ENCODE measurements around the gene ELMO1. TPM values are rescaled to one million over a fixed set of nuclear protein-coding genes. Genes with fewer than 3 reads are reported as not detected.

Gene ELMO1
- total RNA-seq, 1 donor from 2014 or later, result 151 TPM

GRCh38 chr7:37035631-37036030 is 413.0 kb downstream of the ELMO1 start:
- no peak for DNase-seq (ENCODE audit: low spot score)
- no peak overlapping the region for H3K4me3 Mint-ChIP-seq (ENCODE audit: unreplicated experiment)
- no peaks in the 10 kb centered on the region for H3K27me3 Mint-ChIP-seq (ENCODE audit: unreplicated experiment)
- no peak overlapping the region for H3K27ac Mint-ChIP-seq (ENCODE audit: unreplicated experiment)
- no peaks in the 10 kb centered on the region for H3K9me3 Mint-ChIP-seq (ENCODE audit: unreplicated experiment)
- TF ChIP-seq CTCF (IDR thresholded peaks at IDR 0.05; ENCODE audit: unreplicated experiment), result no peak
- H3K4me1 Mint-ChIP-seq (ENCODE audit: unreplicated experiment), result peaks cover 3% of the 10 kb centered on the region
- peaks cover 21% of the 10 kb centered on the region for H3K36me3 Mint-ChIP-seq (ENCODE audit: low read depth, unreplicated experiment)

GRCh38 chr7:37033141-37033540 is 415.5 kb downstream of the ELMO1 start:
- Mint-ChIP-seq H3K27ac (ENCODE audit: unreplicated experiment) (no peak overlapping the region), H3K4me1 (ENCODE audit: unreplicated experiment) (peaks cover 3% of the 10 kb centered on the region), H3K36me3 (ENCODE audit: low read depth, unreplicated experiment) (peaks cover 10% of the 10 kb centered on the region), H3K4me3 (ENCODE audit: unreplicated experiment) (no peak overlapping the region), H3K27me3 (ENCODE audit: unreplicated experiment) (no peaks in the 10 kb centered on the region), H3K9me3 (ENCODE audit: unreplicated experiment) (no peaks in the 10 kb centered on the region)
- DNase-seq (ENCODE audit: low spot score), result no peak
- TF ChIP-seq CTCF (IDR thresholded peaks at IDR 0.05; ENCODE audit: unreplicated experiment), result no peak

- H3K36me3 Mint-ChIP-seq (ENCODE audit: low read depth, unreplicated experiment), result peaks cover 8% of the 10 kb centered on the region
- H3K4me3 Mint-ChIP-seq (ENCODE audit: unreplicated experiment), result no peak overlapping the region
- no peak for TF ChIP-seq CTCF (IDR thresholded peaks at IDR 0.05; ENCODE audit: unreplicated experiment)
Measured at GRCh38 chr7:37032258-37032601, 416.4 kb downstream of the ELMO1 start.

GRCh38 chr7:37031571-37032257 is 416.9 kb downstream of the ELMO1 start:
- no peaks in the 10 kb centered on the region for H3K27me3 Mint-ChIP-seq (ENCODE audit: unreplicated experiment)
- H3K36me3 Mint-ChIP-seq (ENCODE audit: low read depth, unreplicated experiment), result peaks cover 12% of the 10 kb centered on the region
- peak overlapping the region; percentile 53 for H3K27ac Mint-ChIP-seq (ENCODE audit: unreplicated experiment)
- H3K4me1 Mint-ChIP-seq (ENCODE audit: unreplicated experiment), result peaks cover 3% of the 10 kb centered on the region
- H3K9me3 Mint-ChIP-seq (ENCODE audit: unreplicated experiment), result no peaks in the 10 kb centered on the region
- no peak for DNase-seq (ENCODE audit: low spot score)
- no peak for TF ChIP-seq CTCF (IDR thresholded peaks at IDR 0.05; ENCODE audit: unreplicated experiment)
- no peak overlapping the region for H3K4me3 Mint-ChIP-seq (ENCODE audit: unreplicated experiment)

More at GRCh38 chr7:37032258-37032601, 416.4 kb downstream of the ELMO1 start:
- Mint-ChIP-seq H3K27ac (ENCODE audit: unreplicated experiment) (no peak overlapping the region), H3K27me3 (ENCODE audit: unreplicated experiment) (no peaks in the 10 kb centered on the region), H3K9me3 (ENCODE audit: unreplicated experiment) (no peaks in the 10 kb centered on the region), H3K4me1 (ENCODE audit: unreplicated experiment) (peaks cover 3% of the 10 kb centered on the region)
- no peak for DNase-seq (ENCODE audit: low spot score)

- no peak for TF ChIP-seq CTCF (IDR thresholded peaks at IDR 0.05; ENCODE audit: unreplicated experiment)
- no peak overlapping the region for H3K27ac Mint-ChIP-seq (ENCODE audit: unreplicated experiment)
- no peak overlapping the region for H3K4me3 Mint-ChIP-seq (ENCODE audit: unreplicated experiment)
- H3K4me1 Mint-ChIP-seq (ENCODE audit: unreplicated experiment), result peaks cover 3% of the 10 kb centered on the region
- no peaks in the 10 kb centered on the region for H3K9me3 Mint-ChIP-seq (ENCODE audit: unreplicated experiment)
- DNase-seq (ENCODE audit: low spot score), result no peak
- H3K36me3 Mint-ChIP-seq (ENCODE audit: low read depth, unreplicated experiment), result peaks cover 19% of the 10 kb centered on the region
- H3K27me3 Mint-ChIP-seq (ENCODE audit: unreplicated experiment), result peaks cover under 1% of the 10 kb centered on the region
Measured at GRCh38 chr7:37028909-37029440, 419.7 kb downstream of the ELMO1 start.

All from endothelial cell (in vitro differentiated cells).